ENCODE data around the gene ABCD2.
"Not testable (repeated sequence)": the region's sequence is repeated elsewhere in the genome, so short reads cannot be mapped to it uniquely, and the experiment has no call there.

ABCD2 gene

GRCh38 chr12:39610436-39611025 is 9.1 kb downstream of the ABCD2 start:
- no peak for DNase-seq

GRCh38 chr12:39606712-39607423 is 12.7 kb downstream of the ABCD2 start:
- no peak for DNase-seq

DNA sequence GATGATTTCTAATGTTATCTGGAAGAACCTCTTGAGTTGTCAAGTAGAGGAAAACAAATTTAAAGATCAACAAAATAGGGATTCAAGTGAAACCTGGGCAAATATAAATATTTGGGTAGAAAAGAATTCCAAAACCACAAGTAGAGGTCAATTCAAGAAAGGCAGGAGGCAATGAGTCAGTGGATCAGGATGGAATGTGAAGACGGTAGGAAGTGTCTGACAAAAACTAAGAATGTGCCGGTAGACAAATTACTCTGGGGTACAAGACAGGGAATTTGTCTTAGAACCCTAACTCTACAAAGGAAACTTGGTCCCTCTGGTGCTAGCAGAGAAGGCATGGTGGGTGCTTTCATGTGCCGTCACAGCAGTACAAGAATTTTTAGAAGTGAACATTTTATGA is 13.6 kb downstream of the ABCD2 start:
- no peak for DNase-seq

DNA sequence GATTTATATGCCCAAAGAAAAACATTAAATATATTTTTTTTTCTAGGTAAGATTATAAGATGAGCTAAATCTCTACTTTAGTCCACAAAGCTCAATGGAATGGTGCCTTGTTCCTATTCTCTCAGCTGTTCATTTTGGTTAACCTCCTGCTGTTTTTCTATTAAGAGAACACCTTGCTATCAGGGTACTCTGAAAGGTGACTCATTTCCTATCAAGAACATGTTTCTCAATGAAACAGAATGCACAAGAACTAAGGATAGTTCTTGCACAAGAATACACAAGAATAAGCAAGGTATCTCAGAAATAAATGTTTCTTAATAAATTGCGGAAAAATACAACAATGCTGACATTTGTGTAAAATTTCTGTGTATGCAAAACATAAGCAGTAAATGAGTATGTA is 14.1 kb downstream of the ABCD2 start:
- DNase-seq = no peak

DNA sequence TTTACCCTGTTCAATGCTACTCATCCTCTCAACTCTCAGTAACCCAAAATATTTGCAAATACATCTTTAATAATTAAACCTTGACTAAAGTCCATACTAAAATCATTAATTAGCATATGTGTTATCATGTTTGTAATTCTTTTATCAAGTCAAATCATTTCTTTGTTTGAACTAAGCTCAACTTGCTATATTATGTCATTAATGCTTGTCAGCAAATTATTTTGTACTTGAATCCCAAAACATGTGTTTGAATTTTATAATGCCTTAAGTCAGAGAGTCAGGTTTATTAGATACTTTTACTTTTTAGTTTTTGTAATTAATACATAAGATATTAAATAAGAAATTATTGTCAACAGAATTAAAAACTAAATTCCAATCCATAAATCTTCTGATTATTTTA is 16.5 kb downstream of the ABCD2 start:
- DNase-seq = no peak

DNA sequence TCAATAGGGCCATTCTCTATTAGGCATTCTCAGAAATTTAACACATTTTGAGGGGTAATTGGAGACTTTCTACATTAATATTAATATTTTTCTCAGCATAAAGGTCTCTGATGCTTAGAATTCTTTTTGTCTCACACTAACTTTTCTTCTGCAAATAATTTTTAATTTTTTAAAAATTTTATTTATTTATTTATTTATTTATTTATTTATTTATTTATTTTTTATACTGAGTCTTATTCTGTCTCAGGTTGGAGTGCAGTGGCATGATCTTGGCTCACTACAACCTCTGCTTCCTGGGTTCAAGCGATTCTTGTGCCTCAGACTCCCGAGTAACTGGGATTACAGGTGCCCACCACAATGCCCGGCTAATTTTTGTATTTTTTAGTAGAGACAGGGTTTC is 17.7 kb downstream of the ABCD2 start:
- DNase-seq = not testable (repeated sequence)

GRCh38 chr12:39595928-39596327 is 23.7 kb downstream of the ABCD2 start:
- DNase-seq = no peak

GRCh38 chr12:39592295-39592694 is 27.3 kb downstream of the ABCD2 start:
- no peak for DNase-seq

- DNase-seq = no peak
Observed at GRCh38 chr12:39588348-39588747, 31.3 kb downstream of the ABCD2 start.

- DNase-seq = no peak
Observed at GRCh38 chr12:39587225-39587624, 32.4 kb downstream of the ABCD2 start.

DNA sequence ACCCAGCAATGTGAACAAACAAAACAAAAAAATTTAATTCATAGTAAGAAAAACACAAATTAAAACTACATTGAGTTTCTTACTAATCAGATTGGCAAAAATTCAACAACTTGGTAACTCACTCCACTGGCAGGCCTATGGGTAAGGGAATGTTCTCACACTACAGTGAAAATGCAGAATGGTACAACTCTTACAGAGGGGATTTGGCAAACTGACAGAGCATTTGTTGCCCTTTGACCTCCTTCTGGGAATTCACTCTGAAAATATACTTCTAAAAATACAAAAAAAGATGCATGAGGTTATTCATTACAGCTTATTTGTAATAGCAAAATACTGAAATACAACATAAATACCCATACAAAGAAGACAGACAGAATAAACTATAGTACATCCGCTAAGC is 32.8 kb downstream of the ABCD2 start:
- no peak for DNase-seq

DNA sequence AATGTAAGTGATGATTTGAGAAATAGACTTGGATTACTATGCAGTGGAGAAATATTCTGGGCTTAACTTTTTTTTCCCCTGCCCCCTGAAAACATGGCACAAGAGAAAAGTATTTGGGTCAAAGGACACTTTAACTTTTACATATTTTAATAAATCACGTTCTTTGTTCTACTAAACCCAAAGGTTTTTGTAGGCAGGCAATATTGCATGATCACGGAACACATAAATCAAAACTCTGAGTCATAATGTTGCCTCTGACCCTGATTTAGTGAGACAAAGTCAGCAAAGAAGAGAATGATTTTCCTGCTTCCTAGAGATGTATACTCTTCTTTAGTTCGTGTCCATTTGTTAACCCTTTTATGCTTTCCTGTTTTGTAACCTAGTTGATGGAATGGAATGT is 38.0 kb downstream of the ABCD2 start:
- DNase-seq = no peak

GRCh38 chr12:39575498-39575875 is 44.1 kb downstream of the ABCD2 start:
- DNase-seq = no peak

- no peak for DNase-seq
Observed at GRCh38 chr12:39574785-39575497, 44.7 kb downstream of the ABCD2 start.

GRCh38 chr12:39574378-39574777 is 45.2 kb downstream of the ABCD2 start:
- no peak for DNase-seq

DNA sequence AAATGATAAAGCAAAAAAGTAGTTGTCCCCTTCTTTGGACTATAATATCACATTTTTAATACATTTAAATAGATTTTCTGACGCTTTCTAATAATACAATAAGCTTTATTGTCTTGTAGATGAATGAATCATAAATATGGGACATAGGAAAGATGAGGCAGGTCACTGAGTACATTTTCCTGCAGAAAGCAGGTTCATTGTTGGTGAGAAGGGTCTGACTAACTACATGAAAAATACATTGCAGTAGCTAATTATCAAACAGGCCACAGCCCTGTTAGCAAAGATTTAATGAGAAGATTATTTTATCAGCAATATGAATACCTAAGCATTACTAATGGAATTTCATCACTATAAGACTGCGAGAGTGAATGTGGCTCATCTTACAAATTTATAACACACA is 45.6 kb downstream of the ABCD2 start:
- no peak for DNase-seq

DNA sequence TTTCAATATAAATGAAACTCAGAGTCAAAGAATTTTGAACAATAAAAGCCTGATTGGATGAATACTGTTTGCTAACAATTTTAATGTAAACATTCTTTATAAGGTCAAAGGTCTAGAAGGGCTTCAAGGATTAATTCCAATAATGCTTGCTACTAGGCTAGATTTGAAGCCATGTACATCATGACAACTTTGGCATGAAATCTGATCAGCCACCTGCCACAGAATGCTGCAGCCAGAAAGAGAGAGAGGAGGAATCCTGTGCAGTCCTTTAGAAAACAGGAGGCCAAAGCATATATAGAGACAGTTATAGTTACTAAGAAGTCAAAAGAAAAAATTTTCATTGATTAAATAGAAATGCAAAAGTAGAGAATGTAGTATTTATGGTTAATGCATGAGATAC is 47.1 kb downstream of the ABCD2 start:
- DNase-seq = no peak

DNA sequence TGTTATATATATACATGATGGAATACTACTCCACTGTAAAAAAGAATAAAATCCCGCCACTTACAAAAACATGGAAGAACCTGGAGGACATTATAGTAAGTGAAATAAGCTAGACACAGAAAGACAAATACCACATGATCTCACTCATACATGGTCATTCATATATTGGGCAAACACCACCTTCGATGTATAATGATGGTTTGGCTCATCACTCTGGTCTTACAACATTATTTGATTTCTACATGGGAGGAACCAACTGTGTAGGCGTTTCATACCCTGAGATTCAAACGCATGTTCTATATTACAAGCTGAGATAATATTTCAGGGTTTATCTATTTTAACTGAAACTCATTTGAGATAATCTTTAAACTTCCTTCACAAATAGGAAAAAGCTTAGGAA is 48.3 kb downstream of the ABCD2 start:
- DNase-seq = no peak

DNA sequence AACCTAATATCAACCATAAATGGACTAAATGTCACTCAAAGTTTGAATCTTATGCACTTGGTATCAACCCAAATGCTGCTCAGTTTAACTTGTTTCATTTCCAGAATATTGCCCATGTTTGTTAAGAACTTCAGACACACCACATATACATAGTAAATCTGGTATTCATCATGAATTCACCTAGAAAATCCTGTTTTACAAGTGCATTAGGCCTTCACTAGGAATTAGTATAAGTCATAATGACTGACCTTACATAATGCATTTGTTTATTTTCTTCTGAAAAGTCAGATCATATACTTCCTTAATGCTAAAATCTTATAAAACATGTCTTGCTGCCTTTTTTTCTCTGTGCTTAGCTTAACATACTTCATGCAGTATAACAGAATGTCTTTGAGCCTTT is 66.1 kb downstream of the ABCD2 start:
- DNase-seq = no peak

DNA sequence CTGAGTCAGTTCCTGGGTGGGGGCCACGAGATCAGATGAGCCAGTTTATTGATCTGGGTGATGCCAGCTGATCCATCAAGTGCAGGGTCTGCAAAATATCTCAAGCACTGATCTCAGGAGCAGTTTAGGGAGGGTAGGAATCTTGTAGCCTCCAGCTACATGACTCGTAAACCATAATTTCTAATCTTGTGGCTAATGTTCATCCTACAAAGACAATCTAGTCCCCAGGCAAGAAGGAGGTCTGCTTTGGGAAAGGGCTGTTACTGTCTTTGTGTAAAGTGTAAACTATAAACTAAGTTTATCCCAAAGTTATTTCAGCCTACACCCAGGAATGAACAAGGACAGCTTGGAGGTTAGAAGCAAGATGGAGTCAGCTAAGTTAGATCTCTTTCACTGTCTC is 75.4 kb downstream of the ABCD2 start:
- not testable (repeated sequence) for DNase-seq

GRCh38 chr12:39541471-39541870 is 78.1 kb downstream of the ABCD2 start:
- DNase-seq = no peak

GRCh38 chr12:39538679-39539104 is 80.9 kb downstream of the ABCD2 start:
- no peak for DNase-seq

DNA sequence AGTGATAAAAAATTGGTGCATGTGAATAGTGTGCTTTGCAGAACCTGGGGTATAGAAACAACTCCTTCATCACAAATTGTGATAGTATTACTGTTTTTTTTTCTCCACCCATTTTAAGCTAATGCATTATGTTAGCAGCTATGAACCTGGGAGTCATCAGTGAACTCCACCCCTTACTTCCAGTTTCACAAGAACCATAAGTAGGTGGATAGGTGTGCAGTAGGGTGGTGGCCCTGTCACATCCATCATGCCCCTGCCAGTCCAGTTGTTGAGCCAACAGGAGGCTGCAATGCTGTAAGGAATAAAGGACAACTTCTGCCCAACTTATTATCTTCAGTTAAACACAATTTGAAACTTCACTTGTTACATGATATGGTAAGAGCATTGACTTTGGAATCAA is 85.7 kb downstream of the ABCD2 start:
- DNase-seq = no peak

GRCh38 chr12:39532448-39532847 is 87.2 kb downstream of the ABCD2 start:
- no peak for DNase-seq
